A549 (cell line): ENCODE data around the gene LECT2.

ENCODE experiments used
- MAZ ChIP-seq: fragments of 150-350 bp; IDR thresholded peaks from 2 replicates; pipeline ENCODE4 v1.6.1; 2014; ENCODE audit warnings: antibody characterized with exemption, low read depth, low read length, borderline replicate concordance
- TF ChIP-seq, protein P1 (sequence below): fragments of >200 bp; sonication (Bioruptor Twin); formaldehyde crosslinking; IDR thresholded peaks from 3 replicates; pipeline ENCODE4 v1.5.1; 2016

DNA sequence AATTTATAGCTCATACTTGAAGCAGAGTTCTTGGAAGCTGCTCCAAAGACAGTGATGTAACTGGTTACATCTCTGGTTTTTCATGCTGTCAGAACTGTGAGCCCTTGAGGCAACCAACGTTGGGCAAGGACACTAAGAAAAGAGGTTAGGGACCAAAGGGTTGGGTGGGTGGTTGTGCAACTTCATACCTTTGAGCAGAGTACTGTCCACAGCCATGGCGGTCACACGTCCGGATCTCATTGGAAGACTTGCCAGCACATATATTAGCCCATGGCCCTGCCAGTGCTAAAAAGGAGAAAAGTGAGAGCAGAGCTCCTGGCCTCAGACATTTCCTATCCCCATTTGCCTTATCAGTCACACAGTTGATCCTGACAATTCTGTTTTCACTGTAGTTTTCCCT is 2.1 kb downstream of the LECT2 start:
- TF ChIP-seq, protein P1, sequence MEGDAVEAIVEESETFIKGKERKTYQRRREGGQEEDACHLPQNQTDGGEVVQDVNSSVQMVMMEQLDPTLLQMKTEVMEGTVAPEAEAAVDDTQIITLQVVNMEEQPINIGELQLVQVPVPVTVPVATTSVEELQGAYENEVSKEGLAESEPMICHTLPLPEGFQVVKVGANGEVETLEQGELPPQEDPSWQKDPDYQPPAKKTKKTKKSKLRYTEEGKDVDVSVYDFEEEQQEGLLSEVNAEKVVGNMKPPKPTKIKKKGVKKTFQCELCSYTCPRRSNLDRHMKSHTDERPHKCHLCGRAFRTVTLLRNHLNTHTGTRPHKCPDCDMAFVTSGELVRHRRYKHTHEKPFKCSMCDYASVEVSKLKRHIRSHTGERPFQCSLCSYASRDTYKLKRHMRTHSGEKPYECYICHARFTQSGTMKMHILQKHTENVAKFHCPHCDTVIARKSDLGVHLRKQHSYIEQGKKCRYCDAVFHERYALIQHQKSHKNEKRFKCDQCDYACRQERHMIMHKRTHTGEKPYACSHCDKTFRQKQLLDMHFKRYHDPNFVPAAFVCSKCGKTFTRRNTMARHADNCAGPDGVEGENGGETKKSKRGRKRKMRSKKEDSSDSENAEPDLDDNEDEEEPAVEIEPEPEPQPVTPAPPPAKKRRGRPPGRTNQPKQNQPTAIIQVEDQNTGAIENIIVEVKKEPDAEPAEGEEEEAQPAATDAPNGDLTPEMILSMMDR, result no peak
- TF ChIP-seq MAZ, result no peak
